Neutrophil (primary cell): ENCODE measurements around the gene BCAP31.
"Not testable (repeated sequence)": the region's sequence is repeated elsewhere in the genome, so short reads cannot be mapped to it uniquely, and the experiment has no call there.

ENCODE experiments used
- H3K27ac ChIP-seq: fragments of 200-600 bp; sonication (generic); 2 replicates; pipeline ENCODE4 v1.5.1; 2016; ENCODE audit warnings: mild to moderate bottlenecking, moderate library complexity
- H3K27me3 ChIP-seq: fragments of 200-600 bp; sonication (generic); 2 replicates; pipeline ENCODE4 v1.6.0; 2016; ENCODE audit warnings: mild to moderate bottlenecking
- H3K36me3 ChIP-seq: fragments of 200-600 bp; sonication (generic); 2 replicates; pipeline ENCODE4 v1.5.1; 2017
- H3K4me1 ChIP-seq, 2 experiments: fragments of 200-600 bp in 1 of 2; sonication (generic) in 1 of 2; 1 replicate in 1 of 2; 2 replicates in 1 of 2; pipeline versions ENCODE4 v1.5.1 to v1.6.1; 2013 to 2016; ENCODE audit warnings: low read depth in 1 of 2, low read length in 1 of 2, mild to moderate bottlenecking in 1 of 2, moderate library complexity in 1 of 2; ENCODE audit not compliant: control insufficient read depth in 1 of 2, insufficient read depth in 1 of 2
- H3K4me3 ChIP-seq, 2 experiments: fragments of 200-600 bp in 1 of 2; sonication (generic) in 1 of 2; 1 replicate in 1 of 2; 2 replicates in 1 of 2; pipeline ENCODE4 v1.5.1; 2013 to 2016; ENCODE audit warnings: low read depth in 1 of 2, low read length in 1 of 2, mild to moderate bottlenecking in 1 of 2, moderate library complexity in 1 of 2
- H3K9me3 ChIP-seq: fragments of 200-600 bp; sonication (generic); 2 replicates; pipeline ENCODE4 v1.5.1; 2016
- TF ChIP-seq, protein P1 (sequence below): fragments of 200-600 bp; sonication (generic); IDR thresholded peaks from 2 replicates; pipeline ENCODE4 v1.5.1; 2016; ENCODE audit warnings: antibody characterized with exemption

Gene BCAP31

GRCh38 chrX:153709726-153710674 is 14.2 kb downstream of the BCAP31 start:
- Histone ChIP-seq H3K27me3 (no peaks in the 10 kb centered on the region), H3K4me3 (no peak overlapping the region), H3K36me3 (peaks cover 56% of the 10 kb centered on the region), H3K9me3 (no peaks in the 10 kb centered on the region), H3K4me1 (no peaks in the 10 kb centered on the region), H3K27ac (no peak overlapping the region)
- TF ChIP-seq, protein P1, sequence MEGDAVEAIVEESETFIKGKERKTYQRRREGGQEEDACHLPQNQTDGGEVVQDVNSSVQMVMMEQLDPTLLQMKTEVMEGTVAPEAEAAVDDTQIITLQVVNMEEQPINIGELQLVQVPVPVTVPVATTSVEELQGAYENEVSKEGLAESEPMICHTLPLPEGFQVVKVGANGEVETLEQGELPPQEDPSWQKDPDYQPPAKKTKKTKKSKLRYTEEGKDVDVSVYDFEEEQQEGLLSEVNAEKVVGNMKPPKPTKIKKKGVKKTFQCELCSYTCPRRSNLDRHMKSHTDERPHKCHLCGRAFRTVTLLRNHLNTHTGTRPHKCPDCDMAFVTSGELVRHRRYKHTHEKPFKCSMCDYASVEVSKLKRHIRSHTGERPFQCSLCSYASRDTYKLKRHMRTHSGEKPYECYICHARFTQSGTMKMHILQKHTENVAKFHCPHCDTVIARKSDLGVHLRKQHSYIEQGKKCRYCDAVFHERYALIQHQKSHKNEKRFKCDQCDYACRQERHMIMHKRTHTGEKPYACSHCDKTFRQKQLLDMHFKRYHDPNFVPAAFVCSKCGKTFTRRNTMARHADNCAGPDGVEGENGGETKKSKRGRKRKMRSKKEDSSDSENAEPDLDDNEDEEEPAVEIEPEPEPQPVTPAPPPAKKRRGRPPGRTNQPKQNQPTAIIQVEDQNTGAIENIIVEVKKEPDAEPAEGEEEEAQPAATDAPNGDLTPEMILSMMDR, result no peak

DNA sequence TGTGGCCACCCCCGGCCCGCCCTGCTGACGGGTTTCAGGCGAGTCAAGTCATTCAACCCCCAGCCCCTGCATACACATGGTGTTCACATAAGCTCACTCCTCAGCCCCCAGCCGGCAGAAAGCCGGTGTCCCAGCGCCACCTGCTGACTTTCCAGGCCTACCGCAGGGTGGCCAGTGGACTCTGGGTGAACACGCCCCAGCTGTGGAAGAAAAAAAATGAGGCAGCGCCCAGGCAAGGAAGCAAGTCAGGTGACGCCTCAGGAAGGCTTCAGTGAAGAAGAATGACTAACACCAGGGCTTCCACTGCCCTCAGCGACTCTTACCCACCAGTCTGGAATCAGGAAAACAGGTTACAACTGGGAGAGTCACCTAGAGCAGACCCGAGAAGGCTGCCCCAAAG is 15.8 kb downstream of the BCAP31 start:
- Histone ChIP-seq H3K27me3 (no peaks in the 10 kb centered on the region), H3K36me3 (peaks cover 61% of the 10 kb centered on the region), H3K9me3 (no peaks in the 10 kb centered on the region), H3K27ac (no peak overlapping the region), H3K4me3 (no peak overlapping the region), H3K4me1 (no peaks in the 10 kb centered on the region)
- TF ChIP-seq, protein P1, result no peak

GRCh38 chrX:153707406-153707805 is 16.8 kb downstream of the BCAP31 start:
- H3K27ac ChIP-seq, result no peak overlapping the region
- no peak overlapping the region for H3K4me3 ChIP-seq
- H3K9me3 ChIP-seq, result no peaks in the 10 kb centered on the region
- H3K4me1 ChIP-seq, result no peaks in the 10 kb centered on the region
- H3K27me3 ChIP-seq, result no peaks in the 10 kb centered on the region
- TF ChIP-seq, protein P1, result no peak
- H3K36me3 ChIP-seq, result peaks cover 61% of the 10 kb centered on the region

- Histone ChIP-seq H3K36me3 (peaks cover 65% of the 10 kb centered on the region), H3K9me3 (no peaks in the 10 kb centered on the region)
Observed at GRCh38 chrX:153706799-153707198, 17.4 kb downstream of the BCAP31 start.

DNA sequence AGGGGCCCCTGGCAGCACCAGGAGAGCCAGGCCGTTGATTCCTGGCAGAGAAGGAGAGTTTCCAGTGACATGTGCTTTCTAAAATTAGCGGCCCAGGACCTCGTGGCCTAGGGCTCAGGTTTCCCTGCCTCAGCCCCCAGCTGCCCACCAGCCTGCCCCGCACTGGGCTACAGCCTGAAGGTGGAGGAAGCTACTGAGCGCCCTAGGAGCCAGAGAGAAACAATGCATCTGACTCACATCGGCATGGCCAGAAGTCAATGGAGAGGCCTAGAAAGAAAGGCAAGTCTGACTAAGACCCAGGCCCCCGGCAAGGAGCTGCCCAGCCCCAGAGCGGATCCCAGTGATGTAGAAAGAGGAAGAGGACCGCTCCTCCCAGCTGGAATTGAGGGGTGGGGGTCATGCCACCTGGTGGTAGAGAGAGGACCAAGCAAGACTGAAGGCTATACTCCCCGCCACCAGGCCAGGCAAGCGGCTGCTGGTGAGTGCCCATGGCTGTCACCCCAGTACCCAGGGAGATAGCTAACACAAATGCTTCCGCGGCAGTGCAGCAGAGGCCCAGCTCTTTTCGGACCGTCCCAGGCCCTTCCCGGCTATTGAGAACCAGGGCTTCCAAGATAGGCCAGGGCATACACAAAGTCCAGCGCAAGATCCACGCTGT is 18.7 kb downstream of the BCAP31 start:
- H3K4me1 ChIP-seq, H3K27me3 ChIP-seq, H3K4me3 ChIP-seq, H3K27ac ChIP-seq, H3K9me3 ChIP-seq: not testable (repeated sequence)
- H3K36me3 ChIP-seq, result peaks cover 68% of the 10 kb centered on the region

More at GRCh38 chrX:153706799-153707198, 17.4 kb downstream of the BCAP31 start:
- Histone ChIP-seq H3K27me3 (no peaks in the 10 kb centered on the region), H3K27ac (no peak overlapping the region), H3K4me1 (no peaks in the 10 kb centered on the region), H3K4me3 (no peak overlapping the region)
- TF ChIP-seq, protein P1, result no peak

DNA sequence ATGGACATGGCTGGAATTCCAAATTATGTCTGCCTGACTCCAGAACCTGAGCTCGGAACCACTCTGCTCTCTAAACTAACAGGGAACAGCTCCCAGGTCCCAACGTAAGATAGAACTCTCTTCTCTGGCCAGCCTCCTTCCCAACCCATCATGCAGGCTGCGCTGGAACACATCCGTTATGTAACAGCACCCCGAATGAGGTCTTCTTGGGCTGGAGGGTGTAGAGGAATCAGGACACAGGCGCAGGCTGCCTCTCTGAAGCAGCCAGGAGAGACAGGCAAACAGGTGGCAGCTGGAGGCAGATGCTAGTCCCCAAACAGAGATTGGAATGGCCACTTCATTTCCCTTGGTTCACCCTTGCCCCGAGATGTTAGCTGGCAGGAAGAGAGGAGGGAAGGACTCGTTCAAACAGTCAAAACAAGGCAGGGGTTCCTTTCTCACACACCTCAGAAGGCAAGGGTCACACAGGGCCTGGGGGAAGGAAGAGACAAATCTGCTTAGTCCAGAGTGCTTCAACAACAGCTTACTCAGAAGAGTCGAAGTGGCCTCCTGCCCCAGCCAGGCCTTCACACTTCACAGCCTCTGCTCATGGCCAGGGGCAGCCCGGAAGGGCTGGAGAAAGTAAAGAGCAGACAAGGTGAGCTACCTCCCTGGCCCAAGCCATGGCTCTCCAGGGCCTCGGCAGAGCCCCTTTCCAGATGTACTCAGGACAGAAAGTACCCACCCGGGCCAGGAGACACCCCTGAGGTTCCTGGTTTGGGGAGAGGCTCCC is 19.4 kb downstream of the BCAP31 start:
- H3K4me3 ChIP-seq, result not testable (repeated sequence)

More for the DNA sequence above, 19.4 kb downstream of the BCAP31 start:
- H3K4me1 ChIP-seq, H3K9me3 ChIP-seq, H3K27ac ChIP-seq, H3K27me3 ChIP-seq: not testable (repeated sequence)
- H3K36me3 ChIP-seq, result peaks cover 68% of the 10 kb centered on the region
